ENCODE measurements around the gene CNFN.

- TF ChIP-seq CTCF (conservative IDR thresholded peaks at IDR 0.05; ENCODE audit: low read length) (no peak), EZH2phosphoT487 (IDR thresholded peaks at IDR 0.05; ENCODE audit: borderline replicate concordance, low read depth, low read length) (no peak)
These were observed 1.1 kb downstream of the CNFN start for GRCh38 chr19:42388851-42389489.
